ENCODE measurements around the gene UBA1.

DNA sequence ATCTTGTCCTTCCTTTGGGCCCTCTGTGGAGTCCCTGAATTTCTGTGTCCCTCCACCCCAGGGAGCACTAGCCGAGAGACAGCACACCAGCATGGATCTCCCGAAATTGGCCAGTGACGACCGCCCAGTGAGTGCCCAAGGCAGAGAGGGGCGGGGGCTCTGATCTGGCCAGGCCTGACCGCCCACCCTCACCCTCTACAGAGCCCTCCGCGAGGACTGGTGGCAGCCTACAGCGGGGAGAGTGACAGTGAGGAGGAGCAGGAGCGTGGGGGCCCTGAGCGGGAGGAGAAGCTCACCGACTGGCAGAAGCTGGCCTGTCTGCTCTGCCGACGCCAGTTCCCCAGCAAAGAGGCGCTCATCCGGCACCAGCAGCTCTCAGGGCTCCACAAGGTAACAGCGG lies 8.4 kb upstream of the UBA1 start:
- no peak for TF ChIP-seq POLR2A (IDR thresholded peaks at IDR 0.05)
- TF ChIP-seq, protein P1, sequence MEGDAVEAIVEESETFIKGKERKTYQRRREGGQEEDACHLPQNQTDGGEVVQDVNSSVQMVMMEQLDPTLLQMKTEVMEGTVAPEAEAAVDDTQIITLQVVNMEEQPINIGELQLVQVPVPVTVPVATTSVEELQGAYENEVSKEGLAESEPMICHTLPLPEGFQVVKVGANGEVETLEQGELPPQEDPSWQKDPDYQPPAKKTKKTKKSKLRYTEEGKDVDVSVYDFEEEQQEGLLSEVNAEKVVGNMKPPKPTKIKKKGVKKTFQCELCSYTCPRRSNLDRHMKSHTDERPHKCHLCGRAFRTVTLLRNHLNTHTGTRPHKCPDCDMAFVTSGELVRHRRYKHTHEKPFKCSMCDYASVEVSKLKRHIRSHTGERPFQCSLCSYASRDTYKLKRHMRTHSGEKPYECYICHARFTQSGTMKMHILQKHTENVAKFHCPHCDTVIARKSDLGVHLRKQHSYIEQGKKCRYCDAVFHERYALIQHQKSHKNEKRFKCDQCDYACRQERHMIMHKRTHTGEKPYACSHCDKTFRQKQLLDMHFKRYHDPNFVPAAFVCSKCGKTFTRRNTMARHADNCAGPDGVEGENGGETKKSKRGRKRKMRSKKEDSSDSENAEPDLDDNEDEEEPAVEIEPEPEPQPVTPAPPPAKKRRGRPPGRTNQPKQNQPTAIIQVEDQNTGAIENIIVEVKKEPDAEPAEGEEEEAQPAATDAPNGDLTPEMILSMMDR (IDR thresholded peaks at IDR 0.05), result no peak
- no peak for TF ChIP-seq EP300 (IDR thresholded peaks at IDR 0.05)
